Breast epithelium (tissue), 4 donors: ENCODE data around the gene ACSL5. TPM values are rescaled to one million over a fixed set of nuclear protein-coding genes. Genes with fewer than 3 reads are reported as not detected.

Experiments used
- DNase-seq, 2 donors: peaks; one replicate each; pipeline ENCODE4 v3.0.0-alpha.2; 2019; ENCODE audit warnings: low spot score in 2 of 2
- H3K27ac ChIP-seq, 2 donors: fragments of 200-600 bp; sonication (generic) in 1 of 2; one replicate each; pipeline ENCODE4 v1.5.1; 2016 to 2019; ENCODE audit warnings: mild to moderate bottlenecking in 1 of 2
- H3K27me3 ChIP-seq, 2 donors: fragments of 200-600 bp; sonication (generic) in 1 of 2; one replicate each; pipeline versions ENCODE4 v1.5.1 to v1.6.0; 2017 to 2019; ENCODE audit warnings: control low read depth in 1 of 2, mild to moderate bottlenecking in 1 of 2
- H3K36me3 ChIP-seq: fragments of 200-600 bp; one replicate; pipeline ENCODE4 v1.5.1; 2019
- H3K4me1 ChIP-seq, 2 donors: fragments of 200-600 bp; sonication (generic); one replicate each; pipeline ENCODE4 v1.5.1; 2016 to 2019; ENCODE audit warnings: control low read depth in 1 of 2
- H3K4me3 ChIP-seq, 3 donors: fragments of 200-600 bp; sonication (generic); 1 replicate in 2 of 3; 2 replicates in 1 of 3; pipeline ENCODE4 v1.5.1; 2016 to 2019; ENCODE audit warnings: mild to moderate bottlenecking in 3 of 3, moderate library complexity in 2 of 3
- H3K9me3 ChIP-seq, 2 donors: fragments of 200-600 bp; sonication (generic) in 1 of 2; one replicate each; pipeline ENCODE4 v1.5.1; 2016 to 2019; ENCODE audit warnings: control low read depth in 1 of 2
- POLR2A ChIP-seq: fragments of 450-650 bp; IDR thresholded peaks from one replicate; pipeline ENCODE4 v1.6.1; 2016; ENCODE audit warnings: antibody characterized with exemption, mild to moderate bottlenecking, moderate library complexity
- POLR2AphosphoS5 ChIP-seq, 3 donors: sonication (generic); formaldehyde crosslinking; IDR thresholded peaks; one replicate each; pipeline ENCODE4 v1.6.1; 2017; ENCODE audit warnings: antibody characterized with exemption in 3 of 3
- intact Hi-C: fragments of 100-400 bp; cut with DNase I; formaldehyde crosslinking; loops from one replicate; pipeline ENCODE4 v1.15.1; 2023; ENCODE audit warnings: low total_unique reads
- total RNA-seq, 3 donors: library from RNA; depleted of rRNA; stranded (reverse); fragments of >200 nt; gene quantifications; one replicate each; pipeline ENCODE4 v1.1.0, GENCODE V29; 2016
- TF ChIP-seq, protein P1 (sequence below), 3 donors: fragments of 450-650 bp; IDR thresholded peaks; one replicate each; pipeline ENCODE4 v1.5.1; 2016 to 2017; ENCODE audit warnings: antibody characterized with exemption in 3 of 3, mild to moderate bottlenecking in 3 of 3, moderate library complexity in 3 of 3

ACSL5 gene
- total RNA-seq, 3 donors from 2014 or later = 13.3 to 31.8 (median 15.8) TPM

DNA sequence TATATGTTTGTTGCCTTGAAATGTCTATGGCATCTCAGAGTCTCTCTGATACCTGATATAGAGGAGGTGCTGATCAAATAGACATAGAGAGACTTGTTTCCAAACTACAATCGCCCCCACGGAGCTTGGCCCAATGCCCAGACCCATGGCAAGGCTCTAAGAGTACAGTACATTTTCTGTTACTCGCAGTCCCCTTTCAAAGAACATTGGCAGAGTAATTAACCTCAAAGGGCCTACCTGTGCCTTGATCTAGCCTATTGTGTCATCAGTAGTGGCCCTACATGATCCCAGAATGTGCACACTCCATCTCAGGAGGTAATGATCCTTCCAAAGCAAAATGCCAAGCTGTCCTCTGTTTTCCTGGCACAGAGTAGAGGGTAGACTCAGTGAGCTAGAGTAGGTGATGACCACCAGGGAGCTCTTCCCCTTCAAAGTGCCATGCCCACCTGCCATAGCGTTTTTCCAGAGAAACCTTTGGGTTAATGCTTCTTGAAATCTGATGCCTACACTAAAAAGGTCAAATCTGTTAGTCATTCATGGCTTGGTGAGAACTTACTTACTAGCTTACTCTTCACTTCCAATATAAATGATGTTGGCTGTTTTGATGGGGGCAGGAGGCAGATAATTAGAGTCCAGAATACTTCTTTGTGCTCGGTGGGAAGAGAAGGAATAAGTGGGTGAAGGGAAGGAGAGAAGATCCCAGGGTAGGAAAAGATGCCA is 41.2 kb upstream of the ACSL5 start:
- intact Hi-C loops = loop anchor here (1.0 kb wide), 1 partner anchor 29 kb away; no protein-coding TSS in a partner anchor
- Histone ChIP-seq H3K4me1 (no peaks in the 10 kb centered on the region), H3K9me3 (no peaks in the 10 kb centered on the region), H3K4me3 (no peak overlapping the region), H3K27ac (no peak overlapping the region), H3K27me3 (no peaks in the 10 kb centered on the region), H3K36me3 (no peaks in the 10 kb centered on the region)
- DNase-seq = no peak
- TF ChIP-seq POLR2A (no peak), POLR2AphosphoS5 (IDR thresholded peaks at IDR 0.05) (no peak)
- TF ChIP-seq, protein P1, sequence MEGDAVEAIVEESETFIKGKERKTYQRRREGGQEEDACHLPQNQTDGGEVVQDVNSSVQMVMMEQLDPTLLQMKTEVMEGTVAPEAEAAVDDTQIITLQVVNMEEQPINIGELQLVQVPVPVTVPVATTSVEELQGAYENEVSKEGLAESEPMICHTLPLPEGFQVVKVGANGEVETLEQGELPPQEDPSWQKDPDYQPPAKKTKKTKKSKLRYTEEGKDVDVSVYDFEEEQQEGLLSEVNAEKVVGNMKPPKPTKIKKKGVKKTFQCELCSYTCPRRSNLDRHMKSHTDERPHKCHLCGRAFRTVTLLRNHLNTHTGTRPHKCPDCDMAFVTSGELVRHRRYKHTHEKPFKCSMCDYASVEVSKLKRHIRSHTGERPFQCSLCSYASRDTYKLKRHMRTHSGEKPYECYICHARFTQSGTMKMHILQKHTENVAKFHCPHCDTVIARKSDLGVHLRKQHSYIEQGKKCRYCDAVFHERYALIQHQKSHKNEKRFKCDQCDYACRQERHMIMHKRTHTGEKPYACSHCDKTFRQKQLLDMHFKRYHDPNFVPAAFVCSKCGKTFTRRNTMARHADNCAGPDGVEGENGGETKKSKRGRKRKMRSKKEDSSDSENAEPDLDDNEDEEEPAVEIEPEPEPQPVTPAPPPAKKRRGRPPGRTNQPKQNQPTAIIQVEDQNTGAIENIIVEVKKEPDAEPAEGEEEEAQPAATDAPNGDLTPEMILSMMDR (IDR thresholded peaks at IDR 0.05) = no peak

- intact Hi-C loops = loop anchor here (1.0 kb wide), 1 partner anchor 30 kb away; no protein-coding TSS in a partner anchor
- Histone ChIP-seq H3K9me3 (no peaks in the 10 kb centered on the region), H3K36me3 (no peaks in the 10 kb centered on the region), H3K27ac (no peak overlapping the region), H3K4me1 (no peaks in the 10 kb centered on the region), H3K4me3 (no peak overlapping the region), H3K27me3 (no peaks in the 10 kb centered on the region)
- TF ChIP-seq POLR2A (no peak), POLR2AphosphoS5 (IDR thresholded peaks at IDR 0.05) (no peak)
- TF ChIP-seq, protein P1 (IDR thresholded peaks at IDR 0.05) = no peak
- DNase-seq = no peak
Measured at GRCh38 chr10:112333452-112333851, 40.5 kb upstream of the ACSL5 start.

GRCh38 chr10:112335111-112335867 is 38.6 kb upstream of the ACSL5 start:
- H3K27ac ChIP-seq = no peak overlapping the region
- no peak for TF ChIP-seq POLR2A
- TF ChIP-seq, protein P1 (IDR thresholded peaks at IDR 0.05) = no peak
- TF ChIP-seq POLR2AphosphoS5 (IDR thresholded peaks at IDR 0.05) = no peak
- H3K4me1 ChIP-seq = no peaks in the 10 kb centered on the region
- H3K4me3 ChIP-seq = no peak overlapping the region
- H3K27me3 ChIP-seq = no peaks in the 10 kb centered on the region
- no peaks in the 10 kb centered on the region for H3K9me3 ChIP-seq
- DNase-seq = no peak
- intact Hi-C loops = no loop called here
- H3K36me3 ChIP-seq = no peaks in the 10 kb centered on the region

DNA sequence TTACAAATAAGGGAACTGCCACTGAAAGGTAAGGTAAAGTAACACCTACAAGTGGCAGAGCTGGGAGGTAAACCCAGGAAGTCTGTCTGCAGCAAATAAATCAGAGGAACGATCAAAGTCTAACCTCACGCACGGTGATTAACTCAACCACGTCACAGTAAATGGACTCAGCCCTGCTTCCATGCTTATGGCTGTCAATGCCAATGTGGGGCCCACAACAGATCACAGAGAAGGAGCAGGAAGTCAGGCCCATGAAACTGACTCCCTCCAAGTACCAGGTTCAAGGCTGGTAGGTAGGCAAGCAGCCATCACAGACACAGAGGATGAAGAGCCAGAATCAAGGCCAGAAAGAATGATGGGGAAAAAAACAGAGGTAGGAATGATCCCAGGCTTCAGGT is 38.0 kb upstream of the ACSL5 start:
- Histone ChIP-seq H3K27me3 (no peaks in the 10 kb centered on the region), H3K4me3 (no peak overlapping the region), H3K36me3 (no peaks in the 10 kb centered on the region), H3K4me1 (no peaks in the 10 kb centered on the region), H3K27ac (no peak overlapping the region), H3K9me3 (no peaks in the 10 kb centered on the region)
- DNase-seq = no peak
- intact Hi-C loops = no loop called here
- TF ChIP-seq, protein P1 (IDR thresholded peaks at IDR 0.05) = no peak
- TF ChIP-seq POLR2A (no peak), POLR2AphosphoS5 (IDR thresholded peaks at IDR 0.05) (no peak)
